Esophagus muscularis mucosa (tissue), 3 donors: ENCODE results near the gene ANLN.

ENCODE experiments used
- POLR2AphosphoS5 ChIP-seq, 2 donors: sonication (generic); formaldehyde crosslinking; IDR thresholded peaks; one replicate each; pipeline ENCODE4 v1.6.1; 2017; ENCODE audit warnings: antibody characterized with exemption in 2 of 2
- TF ChIP-seq, protein P1 (sequence below), 3 experiments: fragments of 200-600 bp in 2 of 3; fragments of 450-650 bp in 1 of 3; sonication (generic) in 2 of 3; IDR thresholded peaks; one replicate each; pipeline ENCODE4 v1.5.1; 2017 to 2019; ENCODE audit warnings: antibody characterized with exemption in 3 of 3, mild to moderate bottlenecking in 2 of 3, moderate library complexity in 1 of 3

DNA sequence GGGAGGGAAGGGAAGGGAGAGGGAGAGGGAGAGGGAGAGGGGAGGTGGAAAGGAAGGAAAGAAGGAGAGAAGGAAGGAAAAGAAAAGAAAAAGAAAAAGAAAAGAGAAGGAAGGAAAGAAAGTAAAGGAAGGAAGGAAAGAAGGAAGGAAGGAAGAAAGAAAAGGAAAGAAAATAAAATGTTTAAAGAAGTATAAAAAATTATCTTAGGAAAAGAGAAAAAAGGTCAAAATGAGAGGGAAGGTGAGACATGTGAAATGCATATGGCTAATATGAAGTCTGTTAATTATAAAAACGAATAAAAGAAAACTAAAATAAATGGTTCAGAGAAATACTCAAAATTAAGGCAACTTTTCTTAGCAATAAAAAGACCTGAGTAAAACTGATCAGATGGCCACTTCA is 46.1 kb upstream of the ANLN start:
- TF ChIP-seq, protein P1, sequence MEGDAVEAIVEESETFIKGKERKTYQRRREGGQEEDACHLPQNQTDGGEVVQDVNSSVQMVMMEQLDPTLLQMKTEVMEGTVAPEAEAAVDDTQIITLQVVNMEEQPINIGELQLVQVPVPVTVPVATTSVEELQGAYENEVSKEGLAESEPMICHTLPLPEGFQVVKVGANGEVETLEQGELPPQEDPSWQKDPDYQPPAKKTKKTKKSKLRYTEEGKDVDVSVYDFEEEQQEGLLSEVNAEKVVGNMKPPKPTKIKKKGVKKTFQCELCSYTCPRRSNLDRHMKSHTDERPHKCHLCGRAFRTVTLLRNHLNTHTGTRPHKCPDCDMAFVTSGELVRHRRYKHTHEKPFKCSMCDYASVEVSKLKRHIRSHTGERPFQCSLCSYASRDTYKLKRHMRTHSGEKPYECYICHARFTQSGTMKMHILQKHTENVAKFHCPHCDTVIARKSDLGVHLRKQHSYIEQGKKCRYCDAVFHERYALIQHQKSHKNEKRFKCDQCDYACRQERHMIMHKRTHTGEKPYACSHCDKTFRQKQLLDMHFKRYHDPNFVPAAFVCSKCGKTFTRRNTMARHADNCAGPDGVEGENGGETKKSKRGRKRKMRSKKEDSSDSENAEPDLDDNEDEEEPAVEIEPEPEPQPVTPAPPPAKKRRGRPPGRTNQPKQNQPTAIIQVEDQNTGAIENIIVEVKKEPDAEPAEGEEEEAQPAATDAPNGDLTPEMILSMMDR (IDR thresholded peaks at IDR 0.05) = no peak
- no peak for TF ChIP-seq POLR2AphosphoS5 (IDR thresholded peaks at IDR 0.05)
